ENCODE results near the gene TMEM234.

The TMEM234 gene

DNA sequence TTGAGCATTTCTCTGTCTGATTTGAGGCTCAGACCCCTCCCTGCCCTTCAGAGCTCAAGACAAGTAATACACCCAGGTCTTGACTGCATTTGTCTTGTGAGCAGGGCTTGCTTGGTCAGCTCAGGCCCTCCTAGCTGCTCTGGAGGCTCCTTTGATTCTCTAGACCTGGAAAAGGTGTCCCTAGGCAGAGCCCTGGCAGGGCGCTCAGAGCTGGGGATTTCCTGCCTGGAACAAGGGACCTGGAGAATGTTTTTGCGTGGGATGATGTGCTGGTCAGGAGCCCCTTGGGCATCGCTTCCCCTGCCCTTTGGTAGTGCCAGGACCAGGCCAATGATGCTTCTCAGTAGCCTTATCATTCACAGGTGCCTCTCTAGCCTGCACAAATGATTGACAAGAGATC lies 26.6 kb downstream of the TMEM234 start:
- Histone ChIP-seq H3K27ac (no peak overlapping the region), H3K79me2 (no peaks in the 10 kb centered on the region), H3K4me2 (ENCODE audit: low read length) (no peak overlapping the region), H3K9ac (no peak overlapping the region), H3K9me3 (ENCODE audit: control insufficient read depth, low read length) (no peaks in the 10 kb centered on the region), H3K27me3 (ENCODE audit: control insufficient read depth, insufficient read depth, low read length) (no peaks in the 10 kb centered on the region), H3K4me3 (ENCODE audit: low read depth, low read length) (no peak overlapping the region), H3K36me3 (ENCODE audit: control insufficient read depth, insufficient read depth, low read length) (no peaks in the 10 kb centered on the region), H3K4me1 (peaks cover 9% of the 10 kb centered on the region), H2AFZ (no peak overlapping the region)
- TF ChIP-seq, protein P1, sequence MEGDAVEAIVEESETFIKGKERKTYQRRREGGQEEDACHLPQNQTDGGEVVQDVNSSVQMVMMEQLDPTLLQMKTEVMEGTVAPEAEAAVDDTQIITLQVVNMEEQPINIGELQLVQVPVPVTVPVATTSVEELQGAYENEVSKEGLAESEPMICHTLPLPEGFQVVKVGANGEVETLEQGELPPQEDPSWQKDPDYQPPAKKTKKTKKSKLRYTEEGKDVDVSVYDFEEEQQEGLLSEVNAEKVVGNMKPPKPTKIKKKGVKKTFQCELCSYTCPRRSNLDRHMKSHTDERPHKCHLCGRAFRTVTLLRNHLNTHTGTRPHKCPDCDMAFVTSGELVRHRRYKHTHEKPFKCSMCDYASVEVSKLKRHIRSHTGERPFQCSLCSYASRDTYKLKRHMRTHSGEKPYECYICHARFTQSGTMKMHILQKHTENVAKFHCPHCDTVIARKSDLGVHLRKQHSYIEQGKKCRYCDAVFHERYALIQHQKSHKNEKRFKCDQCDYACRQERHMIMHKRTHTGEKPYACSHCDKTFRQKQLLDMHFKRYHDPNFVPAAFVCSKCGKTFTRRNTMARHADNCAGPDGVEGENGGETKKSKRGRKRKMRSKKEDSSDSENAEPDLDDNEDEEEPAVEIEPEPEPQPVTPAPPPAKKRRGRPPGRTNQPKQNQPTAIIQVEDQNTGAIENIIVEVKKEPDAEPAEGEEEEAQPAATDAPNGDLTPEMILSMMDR (IDR thresholded peaks at IDR 0.05), result no peak

DNA sequence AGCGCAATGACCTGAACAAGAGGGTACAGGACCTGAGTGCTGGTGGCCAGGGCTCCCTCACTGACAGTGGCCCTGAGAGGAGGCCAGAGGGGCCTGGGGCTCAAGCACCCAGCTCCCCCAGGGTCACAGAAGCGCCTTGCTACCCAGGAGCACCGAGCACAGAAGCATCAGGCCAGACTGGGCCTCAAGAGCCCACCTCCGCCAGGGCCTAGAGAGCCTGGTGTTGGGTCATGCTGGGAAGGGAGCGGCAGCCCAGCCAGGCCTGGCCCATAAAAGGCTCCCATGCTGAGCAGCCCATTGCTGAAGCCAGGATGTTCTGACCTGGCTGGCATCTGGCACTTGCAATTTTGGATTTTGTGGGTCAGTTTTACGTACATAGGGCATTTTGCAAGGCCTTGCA lies 27.2 kb downstream of the TMEM234 start:
- no peaks in the 10 kb centered on the region for H3K9me3 ChIP-seq (ENCODE audit: control insufficient read depth, low read length)
- H3K36me3 ChIP-seq (ENCODE audit: control insufficient read depth, insufficient read depth, low read length), result no peaks in the 10 kb centered on the region
- H2AFZ ChIP-seq, result no peak overlapping the region
- H3K9ac ChIP-seq, result no peak overlapping the region
- no peaks in the 10 kb centered on the region for H3K27me3 ChIP-seq (ENCODE audit: control insufficient read depth, insufficient read depth, low read length)
- TF ChIP-seq, protein P1 (IDR thresholded peaks at IDR 0.05), result no peak
- H3K4me3 ChIP-seq (ENCODE audit: low read depth, low read length), result no peak overlapping the region
- no peak overlapping the region for H3K4me2 ChIP-seq (ENCODE audit: low read length)
- H3K27ac ChIP-seq, result no peak overlapping the region
- peaks cover 7% of the 10 kb centered on the region for H3K4me1 ChIP-seq
- H3K79me2 ChIP-seq, result no peaks in the 10 kb centered on the region

DNA sequence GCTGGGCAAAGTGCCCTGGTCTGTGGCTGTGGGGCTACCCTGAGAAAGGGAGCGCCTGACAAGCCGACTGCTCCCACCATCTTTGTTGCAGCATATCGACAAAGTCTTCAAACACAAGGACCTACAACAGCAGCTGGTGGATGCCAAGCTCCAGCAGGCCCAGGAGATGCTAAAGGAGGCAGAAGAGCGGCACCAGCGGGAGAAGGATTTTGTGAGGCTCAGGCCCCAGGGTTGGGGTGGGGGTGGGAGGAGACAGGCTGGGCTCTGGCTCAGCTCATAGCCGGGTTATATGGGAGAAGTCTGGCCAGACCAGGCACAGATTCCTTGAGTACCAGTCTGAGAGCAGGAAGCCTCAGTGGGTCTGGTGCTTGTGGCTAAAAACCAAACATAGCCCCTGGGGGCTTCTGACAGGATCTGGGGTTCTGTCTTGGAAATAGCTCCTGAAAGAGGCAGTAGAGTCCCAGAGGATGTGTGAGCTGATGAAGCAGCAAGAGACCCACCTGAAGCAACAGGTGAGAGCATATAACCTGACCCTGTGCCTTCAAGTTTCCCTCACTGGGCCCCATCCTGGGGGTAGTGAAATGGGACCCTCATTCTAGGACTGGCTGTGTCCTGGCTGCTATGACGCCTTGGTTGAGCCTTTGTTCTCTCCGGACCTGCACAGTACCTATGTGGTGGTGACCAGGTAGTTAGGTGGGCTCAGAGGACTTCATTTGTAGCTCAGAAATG lies 29.8 kb downstream of the TMEM234 start:
- Histone ChIP-seq H3K9ac (no peak overlapping the region), H3K36me3 (ENCODE audit: control insufficient read depth, insufficient read depth, low read length) (no peaks in the 10 kb centered on the region), H3K79me2 (no peaks in the 10 kb centered on the region), H3K9me3 (ENCODE audit: control insufficient read depth, low read length) (no peaks in the 10 kb centered on the region), H3K27me3 (ENCODE audit: control insufficient read depth, insufficient read depth, low read length) (no peaks in the 10 kb centered on the region), H3K27ac (no peak overlapping the region), H3K4me2 (ENCODE audit: low read length) (no peak overlapping the region), H3K4me3 (ENCODE audit: low read depth, low read length) (no peak overlapping the region), H3K4me1 (peaks cover under 1% of the 10 kb centered on the region), H2AFZ (no peak overlapping the region)
- TF ChIP-seq, protein P1 (IDR thresholded peaks at IDR 0.05), result no peak

DNA sequence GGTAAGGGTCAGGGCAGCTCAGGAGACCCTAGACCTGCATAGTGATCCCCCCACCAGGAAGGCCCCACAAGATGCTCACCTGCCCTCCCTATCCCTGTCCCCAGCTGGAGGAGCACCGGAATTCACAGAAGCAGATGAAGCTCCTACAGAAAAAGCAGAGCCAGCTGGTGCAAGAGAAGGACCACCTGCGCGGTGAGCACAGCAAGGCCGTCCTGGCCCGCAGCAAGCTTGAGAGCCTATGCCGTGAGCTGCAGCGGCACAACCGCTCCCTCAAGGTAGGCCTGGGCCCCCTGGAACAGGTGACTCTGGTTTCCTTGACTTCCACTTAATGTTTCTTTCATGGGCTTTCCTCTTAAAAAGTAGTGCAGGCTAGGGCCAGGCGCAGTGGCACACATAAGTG lies 34.3 kb downstream of the TMEM234 start:
- Histone ChIP-seq H3K9me3 (ENCODE audit: control insufficient read depth, low read length) (no peaks in the 10 kb centered on the region), H3K27me3 (ENCODE audit: control insufficient read depth, insufficient read depth, low read length) (no peaks in the 10 kb centered on the region), H3K27ac (no peak overlapping the region), H3K4me3 (ENCODE audit: low read depth, low read length) (no peak overlapping the region), H2AFZ (no peak overlapping the region), H3K4me2 (ENCODE audit: low read length) (no peak overlapping the region), H3K36me3 (ENCODE audit: control insufficient read depth, insufficient read depth, low read length) (no peaks in the 10 kb centered on the region), H3K4me1 (no peaks in the 10 kb centered on the region), H3K9ac (no peak overlapping the region), H3K79me2 (peaks cover 9% of the 10 kb centered on the region)
- TF ChIP-seq, protein P1 (IDR thresholded peaks at IDR 0.05), result no peak

DNA sequence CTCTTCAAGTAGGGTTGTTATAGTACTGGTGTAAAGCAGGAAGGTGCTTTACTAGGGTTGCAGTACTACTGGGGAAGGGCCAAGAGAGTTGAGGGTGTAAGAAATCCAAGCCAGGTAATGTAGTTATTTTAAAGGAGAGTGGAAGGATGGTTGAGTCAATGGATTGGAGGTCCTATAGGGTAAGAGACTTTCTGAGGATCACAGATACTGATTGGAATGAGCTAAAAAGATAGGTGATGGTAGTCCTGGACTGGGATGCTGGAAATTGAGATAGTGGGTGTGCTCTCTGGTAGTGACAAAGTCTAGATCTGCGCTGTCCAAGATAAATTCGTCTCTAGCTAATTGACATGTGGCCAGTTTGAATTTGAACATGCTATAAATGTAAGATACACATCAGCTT lies 35.7 kb downstream of the TMEM234 start:
- Histone ChIP-seq H3K9ac (no peak overlapping the region), H2AFZ (no peak overlapping the region), H3K4me2 (ENCODE audit: low read length) (no peak overlapping the region), H3K9me3 (ENCODE audit: control insufficient read depth, low read length) (no peaks in the 10 kb centered on the region), H3K4me3 (ENCODE audit: low read depth, low read length) (no peak overlapping the region), H3K27me3 (ENCODE audit: control insufficient read depth, insufficient read depth, low read length) (no peaks in the 10 kb centered on the region), H3K36me3 (ENCODE audit: control insufficient read depth, insufficient read depth, low read length) (no peaks in the 10 kb centered on the region), H3K4me1 (no peaks in the 10 kb centered on the region), H3K27ac (no peak overlapping the region), H3K79me2 (peaks cover 10% of the 10 kb centered on the region)
- TF ChIP-seq, protein P1 (IDR thresholded peaks at IDR 0.05), result no peak

Data from parathyroid adenoma (tissue), 2 donors.